ENCODE measurements around the gene SMARCB1. TPM values are rescaled to one million over a fixed set of nuclear protein-coding genes. Genes with fewer than 3 reads are reported as not detected.
"Not testable (repeated sequence)": the region's sequence is repeated elsewhere in the genome, so short reads cannot be mapped to it uniquely, and the experiment has no call there.

SMARCB1 gene
- total and polyA plus RNA-seq, 2 donors (not counting 3 experiments of a cell fraction or from before 2014, with no cell fraction given), result 113 to 148 TPM

DNA sequence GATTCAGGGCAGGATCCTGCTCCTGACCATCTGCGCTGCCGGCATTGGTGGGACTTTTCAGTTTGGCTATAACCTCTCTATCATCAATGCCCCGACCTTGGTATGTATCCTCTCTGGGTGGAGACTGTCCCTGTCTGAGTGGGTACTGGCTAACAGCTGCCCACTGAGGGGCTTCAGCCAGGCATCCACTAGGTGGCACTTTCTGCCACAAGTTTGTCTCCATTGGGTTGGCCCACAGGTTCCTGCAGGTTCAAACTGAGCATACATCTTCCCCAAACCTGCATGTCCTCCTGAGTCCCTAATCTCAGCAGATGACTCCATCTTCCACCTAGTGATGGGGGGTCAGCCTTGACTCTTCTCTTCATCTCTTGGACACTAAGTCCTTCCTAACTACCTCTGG lies 75.3 kb downstream of the SMARCB1 start:
- Histone ChIP-seq H3K36me3 (ENCODE audit: control insufficient read depth in 2 of 2, extremely low read depth in 1 of 2, insufficient read depth in 2 of 2, low read length in 2 of 2) (no peaks in the 10 kb centered on the region), H3K4me3 (replicated peaks in 1 of 3; ENCODE audit: insufficient read depth in 1 of 3, low read depth in 1 of 3, low read length in 3 of 3) (no peak overlapping the region), H3K9me3 (replicated peaks; ENCODE audit: control insufficient read depth, insufficient read depth, low read length) (no peaks in the 10 kb centered on the region), H3K27me3 (ENCODE audit: control insufficient read depth in 2 of 2, insufficient read depth in 2 of 2, low read length in 2 of 2) (no peaks in the 10 kb centered on the region), H3K4me2 (ENCODE audit: insufficient read depth, low read length) (no peak overlapping the region), H3K9me1 (replicated peaks; ENCODE audit: control insufficient read depth, extremely low read depth, insufficient read depth, low read length) (no peaks in the 10 kb centered on the region), H3K9ac (replicated peaks; ENCODE audit: extremely low read depth, insufficient read depth, low read length) (no peak overlapping the region), H4K20me1 (replicated peaks; ENCODE audit: control insufficient read depth, extremely low read depth, insufficient read depth, low read length) (no peaks in the 10 kb centered on the region), H2AFZ (ENCODE audit: low read depth, low read length) (no peak overlapping the region), H3K4me1 (ENCODE audit: control insufficient read depth, extremely low read depth, insufficient read depth, low read length) (peaks cover 9% of the 10 kb centered on the region), H3K79me2 (ENCODE audit: control insufficient read depth, insufficient read depth, low read length) (no peaks in the 10 kb centered on the region), H3K27ac (ENCODE audit: insufficient read depth, low read depth, low read length) (no peak overlapping the region)
- BruUV-seq (replicated peaks), result no TSS peak
- FAIRE-seq (peak; percentile 94), DNase-seq (ENCODE audit: low read depth, low spot score) (peak; percentile 50)
- CTCF ChIA-PET, result interaction anchor here (0.6 to 4.2 kb wide), 12 partner anchors 12 to 313 kb away, joined by 3 to 39 read pairs (median 5); partner anchors contain the start of gene MIF
- dilution Hi-C loops (cut with MboI; ENCODE audit: extremely low pct_ligation_motif_present, low sequenced_read_pairs) (no loop called here), intact Hi-C loops (cut with micrococcal nuclease) (loop anchor here (1.0 to 10.0 kb wide), 2 partner anchors 32 to 313 kb away; partner anchors contain the start of gene MIF)
- TF ChIP-seq FOS (IDR thresholded peaks at IDR 0.05; ENCODE audit: borderline replicate concordance, insufficient read depth, low read length) (no peak), POLR2A (IDR thresholded peaks at IDR 0.05; ENCODE audit: low read depth, low read length) (no peak), GATA2 (IDR thresholded peaks at IDR 0.05; ENCODE audit: insufficient read depth, insufficient read length, low read depth, low read length) (no peak)
- TF ChIP-seq, protein P1, sequence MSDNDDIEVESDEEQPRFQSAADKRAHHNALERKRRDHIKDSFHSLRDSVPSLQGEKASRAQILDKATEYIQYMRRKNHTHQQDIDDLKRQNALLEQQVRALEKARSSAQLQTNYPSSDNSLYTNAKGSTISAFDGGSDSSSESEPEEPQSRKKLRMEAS (IDR thresholded peaks at IDR 0.05; ENCODE audit: insufficient read depth, insufficient read length), result no peak
- TF ChIP-seq, protein P2, sequence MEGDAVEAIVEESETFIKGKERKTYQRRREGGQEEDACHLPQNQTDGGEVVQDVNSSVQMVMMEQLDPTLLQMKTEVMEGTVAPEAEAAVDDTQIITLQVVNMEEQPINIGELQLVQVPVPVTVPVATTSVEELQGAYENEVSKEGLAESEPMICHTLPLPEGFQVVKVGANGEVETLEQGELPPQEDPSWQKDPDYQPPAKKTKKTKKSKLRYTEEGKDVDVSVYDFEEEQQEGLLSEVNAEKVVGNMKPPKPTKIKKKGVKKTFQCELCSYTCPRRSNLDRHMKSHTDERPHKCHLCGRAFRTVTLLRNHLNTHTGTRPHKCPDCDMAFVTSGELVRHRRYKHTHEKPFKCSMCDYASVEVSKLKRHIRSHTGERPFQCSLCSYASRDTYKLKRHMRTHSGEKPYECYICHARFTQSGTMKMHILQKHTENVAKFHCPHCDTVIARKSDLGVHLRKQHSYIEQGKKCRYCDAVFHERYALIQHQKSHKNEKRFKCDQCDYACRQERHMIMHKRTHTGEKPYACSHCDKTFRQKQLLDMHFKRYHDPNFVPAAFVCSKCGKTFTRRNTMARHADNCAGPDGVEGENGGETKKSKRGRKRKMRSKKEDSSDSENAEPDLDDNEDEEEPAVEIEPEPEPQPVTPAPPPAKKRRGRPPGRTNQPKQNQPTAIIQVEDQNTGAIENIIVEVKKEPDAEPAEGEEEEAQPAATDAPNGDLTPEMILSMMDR (IDR thresholded peaks at IDR 0.05; ENCODE audit: extremely low read depth in 1 of 2, insufficient read depth in 1 of 2, low read depth in 1 of 2, low read length in 2 of 2), result peak; percentile 71 to 78
- POLR2A ChIA-PET, result no interaction called here

DNA sequence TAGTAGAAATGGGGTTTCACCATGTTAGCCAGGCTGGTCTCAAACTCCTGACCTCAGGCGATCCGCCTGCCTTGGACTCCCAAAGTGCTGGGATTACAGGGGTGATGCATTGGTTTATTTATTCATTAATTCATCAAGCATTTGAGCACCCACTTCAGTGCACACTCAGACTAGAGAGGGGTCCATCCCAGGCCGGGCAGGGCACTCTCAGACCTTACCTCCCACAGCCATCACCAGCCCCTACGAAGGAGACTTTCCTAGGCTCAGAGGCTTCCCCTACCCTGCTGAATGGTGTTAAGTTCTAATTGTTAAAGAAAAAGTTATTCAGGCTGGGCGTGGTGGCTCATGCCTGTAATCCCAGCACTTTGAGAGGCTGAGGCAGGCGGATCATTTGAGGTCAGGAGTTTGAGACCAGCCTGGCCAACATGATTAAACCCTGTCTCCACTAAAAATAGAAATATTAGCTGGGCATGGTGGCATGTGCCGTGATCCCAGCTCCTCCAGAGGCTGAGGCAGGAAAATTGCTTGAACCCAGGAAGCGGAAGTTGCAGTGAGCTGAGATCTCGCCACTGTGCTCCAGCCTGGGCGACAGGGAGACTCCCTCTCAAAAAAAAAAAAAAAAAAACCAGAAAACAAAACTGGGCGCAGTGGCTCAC lies 77.9 kb downstream of the SMARCB1 start:
- DNase-seq (ENCODE audit: low read depth, low spot score); H3K9me1 ChIP-seq (replicated peaks; ENCODE audit: control insufficient read depth, extremely low read depth, insufficient read depth, low read length); FAIRE-seq; BruUV-seq (replicated peaks); H3K4me3 ChIP-seq (replicated peaks in 1 of 3; ENCODE audit: insufficient read depth in 1 of 3, low read depth in 1 of 3, low read length in 3 of 3); H3K4me2 ChIP-seq (ENCODE audit: insufficient read depth, low read length); H2AFZ ChIP-seq (ENCODE audit: low read depth, low read length); H3K9me3 ChIP-seq (replicated peaks; ENCODE audit: control insufficient read depth, insufficient read depth, low read length); dilution Hi-C loops (cut with MboI; ENCODE audit: extremely low pct_ligation_motif_present, low sequenced_read_pairs); H3K79me2 ChIP-seq (ENCODE audit: control insufficient read depth, insufficient read depth, low read length); H3K4me1 ChIP-seq (ENCODE audit: control insufficient read depth, extremely low read depth, insufficient read depth, low read length); H4K20me1 ChIP-seq (replicated peaks; ENCODE audit: control insufficient read depth, extremely low read depth, insufficient read depth, low read length); POLR2A ChIA-PET; H3K27ac ChIP-seq (ENCODE audit: insufficient read depth, low read depth, low read length); H3K36me3 ChIP-seq (ENCODE audit: control insufficient read depth in 2 of 2, extremely low read depth in 1 of 2, insufficient read depth in 2 of 2, low read length in 2 of 2); H3K9ac ChIP-seq (replicated peaks; ENCODE audit: extremely low read depth, insufficient read depth, low read length); H3K27me3 ChIP-seq (ENCODE audit: control insufficient read depth in 2 of 2, insufficient read depth in 2 of 2, low read length in 2 of 2): not testable (repeated sequence)
- CTCF ChIA-PET, result interaction anchor here (0.6 to 3.7 kb wide), 4 partner anchors 16 to 691 kb away, joined by 3 to 39 read pairs (median 3); partner anchors contain the start of gene MIF
- intact Hi-C loops (cut with micrococcal nuclease), result loop anchor here (10.0 kb wide), 1 partner anchor 310 kb away; no protein-coding TSS in a partner anchor

Measured in endothelial cell of umbilical vein (primary cell).